SK-N-SH (cell line): Measurements from ENCODE around the gene NME3.

ENCODE experiments used
- CTCF ChIP-seq: fragments of 200-600 bp; sonication (generic); IDR thresholded peaks from 2 replicates; pipeline ENCODE4 v1.6.1; 2017; ENCODE audit warnings: antibody characterized with exemption, mild to moderate bottlenecking, moderate library complexity
- EP300 ChIP-seq, 2 experiments: IDR thresholded peaks; 2 replicates each; pipeline versions ENCODE4 v1.4.0 to v1.6.1; 2012; ENCODE audit warnings: borderline replicate concordance in 1 of 2, low read depth in 1 of 2, low read length in 1 of 2
- FOXM1 ChIP-seq: IDR thresholded peaks from 2 replicates; pipeline ENCODE4 v1.4.0; 2012; ENCODE audit warnings: low read depth, mild to moderate bottlenecking
- MAX ChIP-seq: IDR thresholded peaks from 2 replicates; pipeline ENCODE4 v1.4.0; 2012; ENCODE audit warnings: low read depth
- MEF2A ChIP-seq: IDR thresholded peaks from 2 replicates; pipeline ENCODE4 v1.4.0; 2012; ENCODE audit warnings: low read depth, borderline replicate concordance
- MXI1 ChIP-seq: IDR thresholded peaks from 2 replicates; pipeline ENCODE4 v1.6.1; 2012; ENCODE audit warnings: mild to moderate bottlenecking, low read depth, low read length, improper control_type of control experiment
- POLR2AphosphoS5 ChIP-seq: IDR thresholded peaks from 2 replicates; pipeline ENCODE4 v1.6.1; 2012; ENCODE audit warnings: low read depth, low read length
- RAD21 ChIP-seq: IDR thresholded peaks from 2 replicates; pipeline ENCODE4 v1.6.1; 2012; ENCODE audit warnings: mild to moderate bottlenecking, low read length
- REST ChIP-seq: IDR thresholded peaks from 2 replicates; pipeline ENCODE4 v1.6.1; 2012; ENCODE audit warnings: mild to moderate bottlenecking, low read depth, low read length, moderate library complexity
- SIN3A ChIP-seq: IDR thresholded peaks from 2 replicates; pipeline ENCODE4 v1.6.1; 2012; ENCODE audit warnings: low read depth, mild to moderate bottlenecking, low read length, moderate library complexity, borderline replicate concordance
- SMC3 ChIP-seq: IDR thresholded peaks from 2 replicates; pipeline ENCODE4 v1.6.1; 2012; ENCODE audit warnings: low read depth, low read length, improper control_type of control experiment
- TAF1 ChIP-seq: IDR thresholded peaks from 2 replicates; pipeline ENCODE4 v1.6.1; 2012; ENCODE audit warnings: low read depth, mild to moderate bottlenecking, low read length, moderate library complexity, borderline replicate concordance

GRCh38 chr16:1791943-1792812, 20.8 kb upstream of the NME3 start:
- TF ChIP-seq CTCF (no peak), TAF1 (no peak), SIN3A (no peak), MAX (no peak), SMC3 (no peak), FOXM1 (no peak), MEF2A (no peak), POLR2AphosphoS5 (no peak), EP300 (IDR thresholded peaks at IDR 0.05; ENCODE audit: borderline replicate concordance in 1 of 2, low read depth in 1 of 2, low read length in 1 of 2) (no peak), REST (no peak), RAD21 (no peak), MXI1 (no peak)
